PC-9 (cell line): ENCODE measurements around the gene TENM4. TPM values are rescaled to one million over a fixed set of nuclear protein-coding genes. Genes with fewer than 3 reads are reported as not detected.

ENCODE experiments used
- BruUV-seq: library from RNA; stranded (reverse); fragments of 400-500 nt; replicated peaks from 2 replicates; lab custom pipeline; 2021; lab: Mats Ljungman, UMichigan
- CTCF ChIA-PET: fragments of 300-600 bp; sonication (Branson Sonifier 250); formaldehyde crosslinking; loops from one replicate; lab custom pipeline; 2022; ENCODE audit warnings: antibody characterized with exemption; lab: Charles Lee
- POLR2A ChIA-PET: fragments of 300-600 bp; sonication (Branson Sonifier 250); formaldehyde crosslinking; loops from one replicate; lab custom pipeline; 2022; ENCODE audit warnings: antibody characterized with exemption; ENCODE audit not compliant: unreplicated experiment; lab: Charles Lee
- DNase-seq, 2 experiments: peaks; one replicate each; pipeline versions ENCODE4 v3.0.0 to v3.0.0-alpha.2; 2015 to 2022; ENCODE audit warnings: mixed read lengths in 1 of 2
- H2AFZ ChIP-seq: fragments of 200-600 bp; sonication (generic); 2 replicates; pipeline ENCODE4 v1.8.1; 2017; ENCODE audit warnings: antibody characterized with exemption
- H3F3A ChIP-seq: fragments of 200-600 bp; sonication (generic); 2 replicates; pipeline ENCODE4 v1.8.1; 2017; ENCODE audit warnings: antibody characterized with exemption, mild to moderate bottlenecking, low read depth; ENCODE audit not compliant: insufficient read depth
- H3K27ac ChIP-seq: fragments of 200-600 bp; sonication (generic); 2 replicates; pipeline ENCODE4 v1.6.1; 2016; ENCODE audit warnings: mixed run types
- H3K27me3 ChIP-seq: fragments of 200-600 bp; sonication (generic); 2 replicates; pipeline ENCODE4 v1.6.1; 2016; ENCODE audit warnings: low read depth, mixed run types; ENCODE audit not compliant: insufficient read depth
- H3K36me3 ChIP-seq: fragments of 200-600 bp; sonication (generic); 2 replicates; pipeline ENCODE4 v1.6.1; 2016; ENCODE audit warnings: low read depth, mixed run types
- H3K4me1 ChIP-seq: fragments of 200-600 bp; sonication (generic); replicated peaks from 2 replicates; pipeline ENCODE4 v1.6.1; 2016; ENCODE audit warnings: mixed run types; ENCODE audit not compliant: insufficient read depth
- H3K4me2 ChIP-seq: fragments of 200-600 bp; sonication (generic); 2 replicates; pipeline ENCODE4 v1.6.1; 2017; ENCODE audit warnings: mixed run types
- H3K4me3 ChIP-seq: fragments of 200-600 bp; sonication (generic); 2 replicates; pipeline ENCODE4 v1.6.1; 2016; ENCODE audit warnings: mixed run types
- H3K79me2 ChIP-seq: fragments of 200-600 bp; sonication (generic); 2 replicates; pipeline ENCODE4 v1.6.1; 2017; ENCODE audit warnings: low read depth, mixed run types
- H3K9me2 ChIP-seq: fragments of 200-600 bp; sonication (generic); 2 replicates; pipeline ENCODE4 v1.8.1; 2017; ENCODE audit warnings: mild to moderate bottlenecking; ENCODE audit not compliant: insufficient read depth
- H3K9me3 ChIP-seq: fragments of 200-600 bp; sonication (generic); 2 replicates; pipeline ENCODE4 v1.8.1; 2016; ENCODE audit warnings: low read depth; ENCODE audit not compliant: insufficient read depth
- H4K20me1 ChIP-seq: fragments of 200-600 bp; sonication (generic); 2 replicates; pipeline ENCODE4 v1.8.1; 2017; ENCODE audit not compliant: insufficient read depth
- CTCF ChIP-seq: fragments of 200-600 bp; sonication (generic); conservative IDR thresholded peaks from 2 replicates; pipeline ENCODE4 v1.6.1; 2017; ENCODE audit warnings: mixed run types, antibody characterized with exemption, mild to moderate bottlenecking, moderate library complexity
- EZH2 ChIP-seq: fragments of 200-600 bp; sonication (generic); IDR thresholded peaks from 2 replicates; pipeline ENCODE4 v1.8.0; 2017; ENCODE audit warnings: antibody characterized with exemption, low read depth
- intact Hi-C: fragments of 100-400 bp; cut with micrococcal nuclease; formaldehyde crosslinking; loops from one replicate; pipeline ENCODE4 v1.10.0; 2022; ENCODE audit not compliant: unreplicated experiment
- total RNA-seq: library from RNA; stranded (reverse); gene quantifications from 2 replicates; pipeline ENCODE4 v1.2.3, GENCODE V29; 2021

TENM4 gene
- total RNA-seq, 1 experiment from 2014 or later: not detected

- no peak overlapping the region for H3K4me2 ChIP-seq
- no peak overlapping the region for H2AFZ ChIP-seq
- no peak for TF ChIP-seq EZH2
- TF ChIP-seq CTCF: no peak
- no peaks in the 10 kb centered on the region for H4K20me1 ChIP-seq
- H3F3A ChIP-seq: no peaks in the 10 kb centered on the region
- H3K4me3 ChIP-seq: no peak overlapping the region
- no peaks in the 10 kb centered on the region for H3K9me3 ChIP-seq
- H3K36me3 ChIP-seq: no peaks in the 10 kb centered on the region
- no peak for DNase-seq
- CTCF ChIA-PET: no interaction called here
- intact Hi-C loops: no loop called here
- peaks cover 38% of the 10 kb centered on the region for H3K27me3 ChIP-seq
- POLR2A ChIA-PET: no interaction called here
- H3K27ac ChIP-seq: no peak overlapping the region
- no peaks in the 10 kb centered on the region for H3K79me2 ChIP-seq
- H3K9me2 ChIP-seq: no peaks in the 10 kb centered on the region
- H3K4me1 ChIP-seq: no peaks in the 10 kb centered on the region
- no TSS peak for BruUV-seq
Measured at GRCh38 chr11:79198203-79198897, 242.5 kb downstream of the TENM4 start.

DNA sequence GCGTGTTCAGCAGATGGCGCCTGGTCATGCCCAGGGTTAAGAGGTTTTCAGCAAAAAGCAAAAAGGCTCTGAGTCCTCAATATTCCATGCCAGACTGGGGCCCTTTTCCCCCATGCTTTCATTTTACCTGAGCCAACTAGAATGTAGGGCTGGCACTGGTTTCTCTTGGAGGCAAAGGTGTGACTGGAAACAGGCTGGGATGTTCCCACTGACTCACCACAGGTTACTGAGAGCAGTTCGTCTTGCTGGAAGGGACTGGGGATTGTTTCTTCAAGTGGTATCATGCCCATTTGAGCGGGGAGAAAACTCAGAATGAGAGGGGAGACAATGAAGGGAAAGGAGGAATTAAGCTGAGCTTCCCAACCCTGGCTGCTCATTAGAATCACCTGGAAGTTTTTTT is 243.9 kb downstream of the TENM4 start:
- Histone ChIP-seq H3K4me2 (no peak overlapping the region), H3K4me1 (no peaks in the 10 kb centered on the region), H3K9me3 (no peaks in the 10 kb centered on the region), H3K27ac (no peak overlapping the region), H3K79me2 (no peaks in the 10 kb centered on the region), H3K36me3 (no peaks in the 10 kb centered on the region), H2AFZ (no peak overlapping the region), H3K27me3 (peaks cover 45% of the 10 kb centered on the region), H3K9me2 (no peaks in the 10 kb centered on the region), H4K20me1 (no peaks in the 10 kb centered on the region), H3F3A (no peaks in the 10 kb centered on the region), H3K4me3 (no peak overlapping the region)
- BruUV-seq: no TSS peak
- DNase-seq: no peak
- no peak for TF ChIP-seq CTCF
- TF ChIP-seq EZH2: no peak
- CTCF ChIA-PET: no interaction called here
- intact Hi-C loops: no loop called here
- POLR2A ChIA-PET: no interaction called here

- Histone ChIP-seq H3K27me3 (peaks cover 48% of the 10 kb centered on the region), H3K27ac (no peak overlapping the region), H3K9me3 (no peaks in the 10 kb centered on the region), H3K4me2 (no peak overlapping the region), H3K36me3 (no peaks in the 10 kb centered on the region), H3K9me2 (no peaks in the 10 kb centered on the region), H3K4me3 (no peak overlapping the region), H3K4me1 (no peaks in the 10 kb centered on the region), H3K79me2 (no peaks in the 10 kb centered on the region), H4K20me1 (no peaks in the 10 kb centered on the region), H2AFZ (no peak overlapping the region), H3F3A (no peaks in the 10 kb centered on the region)
- DNase-seq: no peak
- ChIA-PET POLR2A (no interaction called here), CTCF (no interaction called here)
- no TSS peak for BruUV-seq
- no peak for TF ChIP-seq EZH2
- no peak for TF ChIP-seq CTCF
- intact Hi-C loops: no loop called here
Measured at GRCh38 chr11:79195209-79195608, 245.6 kb downstream of the TENM4 start.
